Measurements from ENCODE around the gene DENND6B.

DNA sequence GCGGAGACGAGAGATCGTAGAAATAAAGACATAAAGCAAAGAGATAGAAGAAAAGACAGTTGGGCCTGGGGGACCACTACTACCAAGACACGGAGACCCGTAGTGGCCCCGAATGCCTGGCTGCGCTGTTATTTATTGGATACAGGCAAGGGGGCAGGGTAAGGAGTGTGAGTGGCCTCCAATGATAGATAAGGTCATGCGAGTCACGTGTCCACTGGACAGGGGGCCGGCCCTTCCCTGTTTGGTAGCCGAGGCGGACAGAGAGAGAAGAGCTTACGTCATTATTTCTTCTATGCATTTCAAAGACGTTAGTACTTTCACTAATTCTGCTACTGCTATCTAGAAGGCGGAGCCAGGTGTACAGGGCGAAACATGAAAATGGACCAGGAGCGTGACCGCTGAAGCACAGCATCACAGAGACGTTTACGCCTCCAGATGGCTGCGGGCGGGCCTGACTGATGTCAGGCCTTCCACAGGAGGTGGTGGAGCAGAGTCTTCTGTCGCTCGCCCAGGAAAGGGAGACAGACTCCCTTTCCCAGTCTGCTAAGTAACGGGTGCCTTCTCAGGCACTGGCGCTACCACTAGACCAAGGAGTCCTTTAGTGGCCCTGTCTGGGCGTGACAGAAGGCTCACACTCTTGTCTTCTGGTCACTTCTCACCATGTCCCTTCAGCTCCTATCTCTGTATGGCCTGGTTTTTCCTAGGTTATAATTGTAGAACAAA, 41.1 kb upstream of the DENND6B start:
- TF ChIP-seq POLR2A (IDR thresholded peaks at IDR 0.05), result no peak
- no peak for TF ChIP-seq EP300 (IDR thresholded peaks at IDR 0.05)
- no peak for TF ChIP-seq POLR2AphosphoS5 (IDR thresholded peaks at IDR 0.05)
- TF ChIP-seq, protein P1, sequence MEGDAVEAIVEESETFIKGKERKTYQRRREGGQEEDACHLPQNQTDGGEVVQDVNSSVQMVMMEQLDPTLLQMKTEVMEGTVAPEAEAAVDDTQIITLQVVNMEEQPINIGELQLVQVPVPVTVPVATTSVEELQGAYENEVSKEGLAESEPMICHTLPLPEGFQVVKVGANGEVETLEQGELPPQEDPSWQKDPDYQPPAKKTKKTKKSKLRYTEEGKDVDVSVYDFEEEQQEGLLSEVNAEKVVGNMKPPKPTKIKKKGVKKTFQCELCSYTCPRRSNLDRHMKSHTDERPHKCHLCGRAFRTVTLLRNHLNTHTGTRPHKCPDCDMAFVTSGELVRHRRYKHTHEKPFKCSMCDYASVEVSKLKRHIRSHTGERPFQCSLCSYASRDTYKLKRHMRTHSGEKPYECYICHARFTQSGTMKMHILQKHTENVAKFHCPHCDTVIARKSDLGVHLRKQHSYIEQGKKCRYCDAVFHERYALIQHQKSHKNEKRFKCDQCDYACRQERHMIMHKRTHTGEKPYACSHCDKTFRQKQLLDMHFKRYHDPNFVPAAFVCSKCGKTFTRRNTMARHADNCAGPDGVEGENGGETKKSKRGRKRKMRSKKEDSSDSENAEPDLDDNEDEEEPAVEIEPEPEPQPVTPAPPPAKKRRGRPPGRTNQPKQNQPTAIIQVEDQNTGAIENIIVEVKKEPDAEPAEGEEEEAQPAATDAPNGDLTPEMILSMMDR (IDR thresholded peaks at IDR 0.05), result no peak
